GM19468 (cell line): ENCODE results near the gene PDGFB.

Source experiments
- ATAC-seq: cut with Tn5 transposase; IDR thresholded peaks from one replicate; pipeline ENCODE4 v1.9.1; 2021; ENCODE audit warnings: mild to moderate bottlenecking, moderate library complexity, moderate number of reproducible peaks; ENCODE audit not compliant: unreplicated experiment; ENCODE audit errors: extremely low read depth

PDGFB gene

GRCh38 chr22:39214006-39214382 is 30.8 kb downstream of the PDGFB start:
- ATAC-seq = no peak

- no peak for ATAC-seq
These were observed 31.9 kb downstream of the PDGFB start for GRCh38 chr22:39212721-39213376.

- ATAC-seq = no peak
These were observed 35.0 kb downstream of the PDGFB start for GRCh38 chr22:39209756-39210155.

GRCh38 chr22:39208013-39208680 is 36.6 kb downstream of the PDGFB start:
- ATAC-seq = no peak

- ATAC-seq = no peak
These were observed 37.4 kb downstream of the PDGFB start for GRCh38 chr22:39207141-39208012.

- no peak for ATAC-seq
These were observed 38.3 kb downstream of the PDGFB start for GRCh38 chr22:39206491-39206890.

- no peak for ATAC-seq
These were observed 39.3 kb downstream of the PDGFB start for GRCh38 chr22:39205344-39206021.

GRCh38 chr22:39204216-39204615 is 40.6 kb downstream of the PDGFB start:
- no peak for ATAC-seq

GRCh38 chr22:39197578-39197977 is 47.2 kb downstream of the PDGFB start:
- no peak for ATAC-seq

GRCh38 chr22:39194098-39194497 is 50.7 kb downstream of the PDGFB start:
- ATAC-seq = no peak

GRCh38 chr22:39188809-39189208 is 56.0 kb downstream of the PDGFB start:
- no peak for ATAC-seq

GRCh38 chr22:39185601-39186012 is 59.2 kb downstream of the PDGFB start:
- no peak for ATAC-seq

- no peak for ATAC-seq
These were observed 59.9 kb downstream of the PDGFB start for GRCh38 chr22:39184586-39185577.

GRCh38 chr22:39183991-39184585 is 60.7 kb downstream of the PDGFB start:
- ATAC-seq = no peak

- ATAC-seq = no peak
These were observed 62.2 kb downstream of the PDGFB start for GRCh38 chr22:39182478-39183030.

GRCh38 chr22:39181778-39182177 is 63.0 kb downstream of the PDGFB start:
- no peak for ATAC-seq

- no peak for ATAC-seq
These were observed 63.4 kb downstream of the PDGFB start for GRCh38 chr22:39181356-39181755.

- no peak for ATAC-seq
These were observed 64.9 kb downstream of the PDGFB start for GRCh38 chr22:39179841-39180335.
